NT2/D1 (cell line): ENCODE data around the gene SMAD9.

ENCODE experiments used
- DNase-seq: peaks from one replicate; pipeline ENCODE4 v3.0.0-alpha.2; 2011; ENCODE audit warnings: low read depth, low spot score
- H3K27me3 ChIP-seq: 2 replicates; pipeline ENCODE4 v1.6.0; 2011; ENCODE audit warnings: mild to moderate bottlenecking; ENCODE audit not compliant: insufficient read length, insufficient read depth
- H3K36me3 ChIP-seq: 2 replicates; pipeline ENCODE4 v1.6.1; 2011; ENCODE audit warnings: mild to moderate bottlenecking, low read length, mixed read lengths; ENCODE audit not compliant: insufficient read depth, insufficient read length
- H3K4me1 ChIP-seq: 2 replicates; pipeline ENCODE4 v1.5.1; 2011; ENCODE audit not compliant: insufficient read depth, insufficient read length
- H3K4me3 ChIP-seq: 2 replicates; pipeline ENCODE4 v1.5.1; 2011; ENCODE audit warnings: low read depth; ENCODE audit not compliant: insufficient read length
- H3K9ac ChIP-seq: 2 replicates; pipeline ENCODE4 v1.6.0; 2011; ENCODE audit warnings: low read depth; ENCODE audit not compliant: insufficient read length
- H3K9me3 ChIP-seq: 2 replicates; pipeline ENCODE4 v1.5.1; 2011; ENCODE audit warnings: mild to moderate bottlenecking, low read length; ENCODE audit not compliant: insufficient read depth
- SUZ12 ChIP-seq: IDR thresholded peaks from 2 replicates; pipeline ENCODE4 v1.6.1; 2011; ENCODE audit not compliant: insufficient read length, insufficient read depth; ENCODE audit errors: extremely low read depth
- YY1 ChIP-seq: IDR thresholded peaks from 2 replicates; pipeline ENCODE4 v1.6.1; 2011; ENCODE audit not compliant: insufficient read length, insufficient read depth
- ZNF274 ChIP-seq: IDR thresholded peaks from 2 replicates; pipeline ENCODE4 v1.6.1; 2011; ENCODE audit warnings: mild to moderate bottlenecking, low read depth, low read length

The SMAD9 gene

GRCh38 chr13:36841391-36841790 lies 78.6 kb downstream of the SMAD9 start:
- TF ChIP-seq ZNF274, result no peak
- DNase-seq, result no peak

GRCh38 chr13:36840718-36841250 lies 79.3 kb downstream of the SMAD9 start:
- H3K4me3 ChIP-seq, result no peak overlapping the region
- no peak for DNase-seq
- no peaks in the 10 kb centered on the region for H3K9me3 ChIP-seq
- no peaks in the 10 kb centered on the region for H3K27me3 ChIP-seq
- H3K9ac ChIP-seq, result no peak overlapping the region
- TF ChIP-seq YY1 (no peak), ZNF274 (no peak), SUZ12 (no peak)
- H3K36me3 ChIP-seq, result no peaks in the 10 kb centered on the region
- H3K4me1 ChIP-seq, result no peaks in the 10 kb centered on the region

More at GRCh38 chr13:36841391-36841790, 78.6 kb downstream of the SMAD9 start:
- no peak overlapping the region for H3K9ac ChIP-seq
- no peaks in the 10 kb centered on the region for H3K4me1 ChIP-seq
- no peaks in the 10 kb centered on the region for H3K9me3 ChIP-seq
- H3K4me3 ChIP-seq, result no peak overlapping the region
- no peaks in the 10 kb centered on the region for H3K27me3 ChIP-seq
- H3K36me3 ChIP-seq, result no peaks in the 10 kb centered on the region

- Histone ChIP-seq H3K4me3 (no peak overlapping the region), H3K36me3 (no peaks in the 10 kb centered on the region), H3K9me3 (no peaks in the 10 kb centered on the region), H3K27me3 (no peaks in the 10 kb centered on the region), H3K4me1 (no peaks in the 10 kb centered on the region), H3K9ac (no peak overlapping the region)
- TF ChIP-seq ZNF274 (no peak), SUZ12 (no peak), YY1 (no peak)
- no peak for DNase-seq
Measured at GRCh38 chr13:36839981-36840380, 80.1 kb downstream of the SMAD9 start.

GRCh38 chr13:36839281-36839680 lies 80.8 kb downstream of the SMAD9 start:
- no peak for TF ChIP-seq SUZ12
- no peak for TF ChIP-seq YY1
- no peak for TF ChIP-seq ZNF274
- H3K9ac ChIP-seq, result no peak overlapping the region
- no peaks in the 10 kb centered on the region for H3K4me1 ChIP-seq
- DNase-seq, result no peak
- no peaks in the 10 kb centered on the region for H3K36me3 ChIP-seq
- H3K4me3 ChIP-seq, result no peak overlapping the region
- no peaks in the 10 kb centered on the region for H3K9me3 ChIP-seq
- H3K27me3 ChIP-seq, result no peaks in the 10 kb centered on the region

GRCh38 chr13:36837354-36838092 lies 82.5 kb downstream of the SMAD9 start:
- Histone ChIP-seq H3K4me1 (no peaks in the 10 kb centered on the region), H3K4me3 (no peak overlapping the region), H3K36me3 (no peaks in the 10 kb centered on the region), H3K27me3 (no peaks in the 10 kb centered on the region), H3K9ac (no peak overlapping the region), H3K9me3 (no peaks in the 10 kb centered on the region)
- no peak for DNase-seq
- TF ChIP-seq ZNF274 (no peak), SUZ12 (no peak), YY1 (no peak)

- TF ChIP-seq ZNF274, result no peak
- TF ChIP-seq SUZ12, result no peak
- TF ChIP-seq YY1, result no peak
Measured at GRCh38 chr13:36834299-36834698, 85.7 kb downstream of the SMAD9 start.

GRCh38 chr13:36831291-36831690 lies 88.7 kb downstream of the SMAD9 start:
- no peaks in the 10 kb centered on the region for H3K27me3 ChIP-seq
- TF ChIP-seq ZNF274, result no peak
- TF ChIP-seq YY1, result no peak
- no peak for TF ChIP-seq SUZ12
- no peak overlapping the region for H3K9ac ChIP-seq
- H3K4me1 ChIP-seq, result no peaks in the 10 kb centered on the region
- H3K36me3 ChIP-seq, result peaks cover 17% of the 10 kb centered on the region
- DNase-seq, result no peak
- no peak overlapping the region for H3K4me3 ChIP-seq
- no peaks in the 10 kb centered on the region for H3K9me3 ChIP-seq

More at GRCh38 chr13:36834299-36834698, 85.7 kb downstream of the SMAD9 start:
- no peak overlapping the region for H3K9ac ChIP-seq
- no peaks in the 10 kb centered on the region for H3K9me3 ChIP-seq
- H3K27me3 ChIP-seq, result no peaks in the 10 kb centered on the region
- no peak for DNase-seq
- H3K4me3 ChIP-seq, result no peak overlapping the region
- H3K36me3 ChIP-seq, result peaks cover 10% of the 10 kb centered on the region
- no peaks in the 10 kb centered on the region for H3K4me1 ChIP-seq
